Trophoblast cell (in vitro differentiated cells and primary cell): ENCODE data around the gene ZBTB11.
"Not testable (repeated sequence)": the region's sequence is repeated elsewhere in the genome, so short reads cannot be mapped to it uniquely, and the experiment has no call there.

ENCODE experiments used
- DNase-seq, 2 donors: peaks; one replicate each; pipeline ENCODE4 v3.0.0-alpha.2; 2016
- H2AFZ ChIP-seq: 2 replicates; pipeline ENCODE4 v1.6.1; 2013; ENCODE audit warnings: low read length, moderate library complexity, mild to moderate bottlenecking; ENCODE audit not compliant: insufficient read depth, poor library complexity
- H2AK5ac ChIP-seq: 2 replicates; pipeline ENCODE4 v1.6.1; 2013; ENCODE audit warnings: mild to moderate bottlenecking, low read length
- H2BK120ac ChIP-seq: 2 replicates; pipeline ENCODE4 v1.6.1; 2013; ENCODE audit warnings: low read length, mild to moderate bottlenecking, moderate library complexity; ENCODE audit not compliant: insufficient read depth, poor library complexity
- H2BK12ac ChIP-seq: 2 replicates; pipeline ENCODE4 v1.6.1; 2013; ENCODE audit warnings: mild to moderate bottlenecking, low read length, moderate library complexity
- H2BK5ac ChIP-seq: 2 replicates; pipeline ENCODE4 v1.6.1; 2013; ENCODE audit warnings: low read length, low read depth, moderate library complexity, mild to moderate bottlenecking; ENCODE audit not compliant: poor library complexity
- H3K14ac ChIP-seq: 2 replicates; pipeline ENCODE4 v1.6.1; 2013; ENCODE audit warnings: mild to moderate bottlenecking, low read length
- H3K18ac ChIP-seq: 2 replicates; pipeline ENCODE4 v1.6.1; 2013; ENCODE audit warnings: mild to moderate bottlenecking, low read length
- H3K23ac ChIP-seq: 2 replicates; pipeline ENCODE4 v1.6.1; 2013; ENCODE audit warnings: low read length
- H3K27ac ChIP-seq: 2 replicates; pipeline ENCODE4 v1.5.1; 2013; ENCODE audit warnings: low read depth, mild to moderate bottlenecking, inconsistent platforms, low read length, moderate library complexity
- H3K27me3 ChIP-seq: 2 replicates; pipeline ENCODE4 v1.6.1; 2013; ENCODE audit warnings: inconsistent platforms, mild to moderate bottlenecking, low read length, moderate library complexity; ENCODE audit not compliant: insufficient read depth
- H3K36me3 ChIP-seq, 2 experiments: 1 replicate in 1 of 2; 2 replicates in 1 of 2; pipeline ENCODE4 v1.6.1; 2013; ENCODE audit warnings: low read length in 2 of 2, mild to moderate bottlenecking in 2 of 2, moderate library complexity in 1 of 2; ENCODE audit not compliant: insufficient read depth in 2 of 2, control insufficient read depth in 1 of 2
- H3K4ac ChIP-seq: 2 replicates; pipeline ENCODE4 v1.6.1; 2013; ENCODE audit warnings: low read depth, mild to moderate bottlenecking, low read length, moderate library complexity
- H3K4me1 ChIP-seq, 2 experiments: 1 replicate in 1 of 2; 2 replicates in 1 of 2; pipeline ENCODE4 v1.6.1; 2013; ENCODE audit warnings: low read length in 2 of 2, mild to moderate bottlenecking in 2 of 2, moderate library complexity in 1 of 2; ENCODE audit not compliant: insufficient read depth in 2 of 2, control insufficient read depth in 1 of 2
- H3K4me2 ChIP-seq: 2 replicates; pipeline ENCODE4 v1.6.1; 2013; ENCODE audit warnings: inconsistent platforms, mild to moderate bottlenecking, low read length, moderate library complexity
- H3K4me3 ChIP-seq: 2 replicates; pipeline ENCODE4 v1.5.1; 2013; ENCODE audit warnings: mild to moderate bottlenecking, low read depth, low read length, inconsistent platforms
- H3K79me1 ChIP-seq: one replicate; pipeline ENCODE4 v1.6.1; 2013; ENCODE audit warnings: low read length
- H3K79me2 ChIP-seq: 2 replicates; pipeline ENCODE4 v1.6.1; 2013; ENCODE audit warnings: low read length, mild to moderate bottlenecking; ENCODE audit not compliant: control insufficient read depth, insufficient read depth, poor library complexity
- H3K9ac ChIP-seq: 2 replicates; pipeline ENCODE4 v1.6.1; 2013; ENCODE audit warnings: mild to moderate bottlenecking, low read length
- H3K9me3 ChIP-seq: 2 replicates; pipeline ENCODE4 v1.6.1; 2013; ENCODE audit warnings: low read depth, mild to moderate bottlenecking, control low read depth, inconsistent platforms, low read length; ENCODE audit not compliant: insufficient read depth
- H4K12ac ChIP-seq: 2 replicates; pipeline ENCODE4 v1.6.1; 2013; ENCODE audit warnings: low read depth, mild to moderate bottlenecking, low read length, moderate library complexity
- H4K8ac ChIP-seq: 2 replicates; pipeline ENCODE4 v1.6.1; 2013; ENCODE audit warnings: low read depth, mild to moderate bottlenecking, low read length, moderate library complexity
- H4K91ac ChIP-seq: one replicate; pipeline ENCODE4 v1.6.1; 2013; ENCODE audit warnings: low read depth, mild to moderate bottlenecking, low read length, moderate library complexity
- WGBS: extraction: QIAGEN DNeasy Blood & Tissue Kit; methylation state at CpG from one replicate; pipeline ENCODE4 v1.1.7; 2013; ENCODE audit warnings: missing lambda C conversion rate; ENCODE audit not compliant: insufficient read length, insufficient coverage; ENCODE audit errors: extremely low coverage; 5-methylcytosine and 5-hydroxymethylcytosine counted together

Gene ZBTB11

GRCh38 chr3:101617478-101617877 lies 59.5 kb downstream of the ZBTB11 start:
- DNase-seq: no peak
- Histone ChIP-seq H3K27ac (no peak overlapping the region), H2BK12ac (no peak overlapping the region), H3K4me1 (peaks cover 0 to 4% of the 10 kb centered on the region in 2 experiments), H2AFZ (no peak overlapping the region), H3K27me3 (no peaks in the 10 kb centered on the region), H3K79me1 (peaks cover 3% of the 10 kb centered on the region), H4K12ac (no peak overlapping the region), H3K23ac (no peak overlapping the region), H2AK5ac (no peak overlapping the region), H3K79me2 (no peaks in the 10 kb centered on the region), H3K9me3 (no peaks in the 10 kb centered on the region), H4K8ac (no peak overlapping the region), H3K14ac (no peak overlapping the region), H3K4ac (no peak overlapping the region), H3K4me2 (no peak overlapping the region), H4K91ac (no peak overlapping the region), H2BK120ac (no peak overlapping the region), H3K36me3 (no peaks in the 10 kb centered on the region), H3K18ac (no peak overlapping the region), H3K9ac (no peak overlapping the region), H3K4me3 (no peak overlapping the region), H2BK5ac (no peak overlapping the region)
- WGBS: no CpG with 5 or more reads among the region's 7 CpGs

DNA sequence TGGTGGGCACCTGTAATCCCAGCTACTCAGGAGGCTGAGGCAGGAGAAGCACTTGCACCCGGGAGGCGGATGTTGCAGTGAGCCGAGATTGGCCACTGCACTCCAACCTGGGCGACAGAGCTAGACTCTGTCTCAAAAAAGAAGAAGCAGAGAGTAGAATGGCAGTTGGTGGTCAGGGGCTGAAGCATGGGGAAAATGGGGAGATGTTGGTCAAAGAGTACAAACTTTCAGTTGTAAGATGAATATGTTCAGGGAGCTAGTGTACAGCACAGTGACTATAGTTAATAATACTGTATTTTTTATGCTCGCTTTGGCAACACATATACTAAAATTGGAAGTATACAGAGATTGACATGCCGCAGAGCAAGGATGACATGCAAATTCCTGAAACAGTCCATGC lies 61.4 kb downstream of the ZBTB11 start:
- H3K36me3 ChIP-seq: no peaks in the 10 kb centered on the region
- no peak overlapping the region for H2AK5ac ChIP-seq
- no peak overlapping the region for H2AFZ ChIP-seq
- H2BK12ac ChIP-seq: no peak overlapping the region
- H3K4me3 ChIP-seq: no peak overlapping the region
- peak overlapping the region; percentile 24 for H4K91ac ChIP-seq
- no peak overlapping the region for H2BK120ac ChIP-seq
- no peaks in the 10 kb centered on the region for H3K9me3 ChIP-seq
- H4K12ac ChIP-seq: no peak overlapping the region
- no peaks in the 10 kb centered on the region for H3K27me3 ChIP-seq
- H3K23ac ChIP-seq: no peak overlapping the region
- no CpG with 5 or more reads among the region's 6 CpGs for WGBS
- H3K4me1 ChIP-seq: peaks cover 0 to 5% of the 10 kb centered on the region in 2 experiments
- no peak overlapping the region for H3K4me2 ChIP-seq
- H3K4ac ChIP-seq: no peak overlapping the region
- DNase-seq: no peak
- no peak overlapping the region for H3K27ac ChIP-seq
- no peak overlapping the region for H4K8ac ChIP-seq
- no peak overlapping the region for H3K14ac ChIP-seq
- H3K9ac ChIP-seq: no peak overlapping the region
- no peaks in the 10 kb centered on the region for H3K79me2 ChIP-seq
- peaks cover 3% of the 10 kb centered on the region for H3K79me1 ChIP-seq
- no peak overlapping the region for H2BK5ac ChIP-seq
- H3K18ac ChIP-seq: no peak overlapping the region

DNA sequence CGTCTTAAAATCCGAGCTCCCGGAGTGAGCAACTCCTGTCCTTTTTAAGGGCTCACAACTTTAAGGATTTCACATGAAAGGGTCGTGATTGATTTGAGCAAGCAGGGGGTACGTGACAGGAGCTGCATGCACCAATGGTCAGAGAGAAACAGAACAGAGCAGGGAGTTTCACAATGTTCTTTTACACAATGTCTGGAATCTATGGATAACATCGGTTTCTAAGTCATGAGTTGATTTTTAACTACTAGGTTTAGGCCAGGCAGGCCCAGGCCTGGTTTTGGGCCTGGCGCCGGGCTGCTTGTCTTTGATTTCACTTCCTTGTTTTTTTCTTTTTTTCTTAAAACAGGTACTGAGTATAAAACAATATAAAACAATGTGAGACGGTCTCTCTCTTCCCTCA lies 63.9 kb downstream of the ZBTB11 start:
- H3K79me2 ChIP-seq, H2BK120ac ChIP-seq, H3K4ac ChIP-seq, H3K23ac ChIP-seq, H2AK5ac ChIP-seq, H3K18ac ChIP-seq, H3K79me1 ChIP-seq, H3K36me3 ChIP-seq, H3K27me3 ChIP-seq, H3K4me2 ChIP-seq, H2AFZ ChIP-seq, H4K12ac ChIP-seq, H3K9me3 ChIP-seq, H3K9ac ChIP-seq, H3K4me1 ChIP-seq, H2BK12ac ChIP-seq, H3K4me3 ChIP-seq, H3K14ac ChIP-seq: not testable (repeated sequence)
- Histone ChIP-seq H2BK5ac (peak overlapping the region; percentile 45), H4K8ac (peak overlapping the region; percentile 60), H3K27ac (peak overlapping the region; percentile 87), H4K91ac (peak overlapping the region; percentile 55)
- WGBS: no CpG with 5 or more reads among the region's 9 CpGs
- peak in 1 of 2 donors; percentile 62 for DNase-seq

- Histone ChIP-seq H3K18ac (no peak overlapping the region), H3K79me2 (no peaks in the 10 kb centered on the region), H2BK120ac (no peak overlapping the region), H3K36me3 (no peaks in the 10 kb centered on the region), H3K9me3 (no peaks in the 10 kb centered on the region), H3K4me1 (peaks cover 0 to 5% of the 10 kb centered on the region in 2 experiments), H4K8ac (no peak overlapping the region), H3K4me3 (no peak overlapping the region), H3K4ac (no peak overlapping the region), H3K9ac (no peak overlapping the region), H4K12ac (no peak overlapping the region), H4K91ac (no peak overlapping the region), H3K23ac (no peak overlapping the region), H3K27me3 (no peaks in the 10 kb centered on the region), H3K27ac (no peak overlapping the region), H3K79me1 (peaks cover 3% of the 10 kb centered on the region), H2BK12ac (no peak overlapping the region), H2BK5ac (no peak overlapping the region), H3K4me2 (no peak overlapping the region), H3K14ac (no peak overlapping the region), H2AFZ (no peak overlapping the region), H2AK5ac (no peak overlapping the region)
- WGBS: no CpG with 5 or more reads among the region's 2 CpGs
- DNase-seq: no peak
These were observed 65.9 kb downstream of the ZBTB11 start for GRCh38 chr3:101611023-101611422.
